Erythroblast (primary cell): Measurements from ENCODE around the gene UGT1A6.

Source experiments
- DNase-seq, 2 experiments: peaks; one replicate each; lab custom pipeline; 2025; lab: John Stamatoyannopoulos, UW
- GATA1 ChIP-seq: IDR thresholded peaks from 2 replicates; pipeline ENCODE4 v1.6.1; 2011; ENCODE audit warnings: low read depth, mild to moderate bottlenecking, control low read depth, low read length, moderate library complexity
- POLR2A ChIP-seq: IDR thresholded peaks from 2 replicates; pipeline ENCODE4 v1.6.1; 2011; ENCODE audit warnings: mild to moderate bottlenecking, low read length

The UGT1A6 gene

GRCh38 chr2:233673896-233674295 lies 18.8 kb upstream of the UGT1A6 start:
- DNase-seq, result no peak
- no peak for TF ChIP-seq POLR2A

- no peak for TF ChIP-seq GATA1
- TF ChIP-seq POLR2A, result no peak
- no peak for DNase-seq
Observed at GRCh38 chr2:233674314-233674713, 18.4 kb upstream of the UGT1A6 start.

- DNase-seq, result no peak
Observed at GRCh38 chr2:233674995-233675394, 17.7 kb upstream of the UGT1A6 start.

GRCh38 chr2:233676046-233676445 lies 16.6 kb upstream of the UGT1A6 start:
- no peak for DNase-seq
- TF ChIP-seq GATA1, result no peak
- TF ChIP-seq POLR2A, result no peak

More at GRCh38 chr2:233674995-233675394, 17.7 kb upstream of the UGT1A6 start:
- no peak for TF ChIP-seq GATA1
- no peak for TF ChIP-seq POLR2A

DNA sequence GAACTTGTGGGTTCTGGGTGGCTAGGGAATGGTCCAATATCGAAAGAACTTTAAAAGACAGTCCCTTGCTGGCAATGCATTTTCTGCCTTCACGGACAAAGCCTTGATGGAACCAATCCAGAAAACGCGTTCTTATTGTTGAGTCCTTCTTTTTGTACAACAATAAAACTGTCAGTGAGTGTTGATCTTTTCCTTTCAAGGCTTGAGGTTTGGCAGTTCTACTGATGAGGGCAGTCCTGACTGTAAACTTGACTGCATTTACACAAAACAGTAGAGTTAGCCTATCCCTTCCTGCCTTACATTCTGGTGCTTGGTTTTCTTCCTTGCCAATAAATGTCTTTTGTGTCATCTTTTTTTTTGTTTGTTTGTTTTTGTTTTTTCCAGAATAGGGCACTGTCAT lies 13.5 kb upstream of the UGT1A6 start:
- no peak for TF ChIP-seq GATA1
- no peak for DNase-seq

DNA sequence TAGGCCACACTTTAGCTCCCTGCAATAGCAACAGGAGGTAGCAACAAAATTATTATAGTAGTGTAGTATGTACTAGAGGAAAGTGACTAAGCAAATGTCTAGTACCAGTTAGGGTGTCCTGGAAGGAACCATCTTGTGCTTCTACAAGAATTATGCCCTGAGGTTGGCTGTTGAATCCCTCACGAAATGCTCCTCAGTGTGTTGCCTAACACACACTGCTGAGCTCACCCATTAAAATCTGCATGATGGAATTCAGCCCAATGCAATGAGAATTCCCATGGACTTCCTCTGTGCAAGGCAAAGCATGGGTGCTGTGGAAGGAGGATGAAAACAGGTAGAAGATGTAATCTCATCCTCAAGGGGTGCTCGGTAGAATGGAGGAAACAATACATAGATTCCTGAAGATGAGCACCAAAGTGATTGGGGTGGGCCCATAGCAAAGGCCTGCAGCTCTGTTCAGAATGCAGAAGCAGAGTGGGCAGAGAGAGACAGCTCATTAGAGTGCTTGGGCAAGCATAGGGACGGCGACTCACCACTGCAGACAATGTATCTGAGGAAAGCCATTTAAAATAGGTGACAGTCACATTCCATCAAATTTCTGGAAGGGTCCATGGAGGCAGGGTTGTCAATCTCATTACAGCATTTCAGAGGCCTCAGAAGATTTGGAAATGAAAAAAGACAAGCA lies 12.2 kb upstream of the UGT1A6 start:
- TF ChIP-seq POLR2A (no peak), GATA1 (no peak)
- DNase-seq, result no peak

DNA sequence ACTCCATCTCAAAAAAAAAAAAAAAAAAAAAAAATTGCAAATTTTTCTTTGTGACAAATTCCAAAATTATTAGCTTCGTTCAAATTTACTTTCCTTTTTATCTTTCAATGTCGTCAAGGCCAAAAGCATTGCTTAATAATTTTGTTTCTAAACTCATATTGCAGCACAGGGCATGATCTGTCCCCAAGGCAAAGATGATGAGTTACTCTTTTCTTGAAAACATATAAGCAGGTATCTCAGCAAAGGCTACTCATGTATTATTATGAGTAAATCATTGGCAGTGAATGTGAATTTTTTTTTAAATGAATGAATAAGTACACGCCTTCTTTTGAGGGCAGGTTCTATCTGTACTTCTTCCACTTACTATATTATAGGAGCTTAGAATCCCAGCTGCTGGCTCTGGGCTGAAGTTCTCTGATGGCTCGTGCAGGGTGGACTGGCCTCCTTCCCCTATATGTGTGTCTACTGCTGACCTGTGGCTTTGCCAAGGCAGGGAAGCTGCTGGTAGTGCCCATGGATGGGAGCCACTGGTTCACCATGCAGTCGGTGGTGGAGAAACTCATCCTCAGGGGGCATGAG lies 11.1 kb upstream of the UGT1A6 start, which contains the start of gene UGT1A7:
Gene UGT1A7 (plus strand): TSS at position 381 of the 579 bp plus-strand sequence. CDS start 37 bp downstream, at position 418.
- TF ChIP-seq GATA1, result no peak
- no peak for TF ChIP-seq POLR2A
- no peak for DNase-seq

- DNase-seq, result no peak
- TF ChIP-seq GATA1 (no peak), POLR2A (no peak)
Observed at GRCh38 chr2:233684640-233685039, 8.1 kb upstream of the UGT1A6 start.

DNA sequence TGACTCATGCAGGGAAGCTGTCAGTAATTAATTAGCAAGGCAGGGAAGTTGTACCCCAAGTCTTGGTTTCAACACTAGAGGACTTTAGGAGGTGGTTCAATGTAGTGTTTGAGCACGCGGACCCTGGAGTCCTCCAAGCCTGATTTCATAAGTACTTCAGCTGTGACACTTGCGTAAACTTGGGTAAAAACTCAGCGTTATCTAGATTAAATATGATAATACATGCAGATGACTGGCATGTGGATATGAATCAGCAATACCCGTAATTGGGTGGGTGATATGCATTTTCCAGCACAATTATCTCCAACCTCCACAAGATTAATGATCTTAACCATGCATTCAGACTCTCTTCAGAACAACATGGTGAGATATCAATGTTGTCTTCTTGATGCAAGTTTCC lies 5.8 kb upstream of the UGT1A6 start:
- peak; percentile 25 to 57 for DNase-seq
- TF ChIP-seq POLR2A (no peak), GATA1 (no peak)

DNA sequence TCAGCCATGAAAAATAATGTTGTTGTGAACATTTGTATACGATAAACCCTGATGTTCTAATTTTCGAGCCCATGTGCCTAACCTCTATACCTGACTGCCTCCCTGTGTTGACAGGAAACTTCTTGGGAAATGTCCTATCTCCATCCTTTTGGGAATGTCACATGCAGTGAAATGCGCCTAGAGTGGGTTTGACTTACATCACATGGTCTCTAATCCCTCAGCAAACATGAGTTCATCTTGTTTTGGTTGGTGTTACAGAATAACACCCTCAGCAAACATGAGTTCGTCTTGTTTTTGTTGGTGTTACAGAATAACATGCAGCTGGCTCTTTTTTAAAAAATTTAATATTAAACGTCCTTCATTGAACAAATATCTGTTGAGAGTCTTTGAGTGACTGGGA lies 4.3 kb upstream of the UGT1A6 start:
- TF ChIP-seq GATA1 (no peak), POLR2A (no peak)
- no peak for DNase-seq

- no peak for DNase-seq
- TF ChIP-seq POLR2A (no peak), GATA1 (no peak)
Observed at GRCh38 chr2:233689031-233689430, 3.7 kb upstream of the UGT1A6 start.

- peak; percentile 17 to 52 for DNase-seq
- TF ChIP-seq POLR2A (no peak), GATA1 (no peak)
Observed at GRCh38 chr2:233689501-233689900, 3.2 kb upstream of the UGT1A6 start.

- no peak for TF ChIP-seq POLR2A
- TF ChIP-seq GATA1, result no peak
- no peak for DNase-seq
Observed at GRCh38 chr2:233690444-233690843, 2.2 kb upstream of the UGT1A6 start.

DNA sequence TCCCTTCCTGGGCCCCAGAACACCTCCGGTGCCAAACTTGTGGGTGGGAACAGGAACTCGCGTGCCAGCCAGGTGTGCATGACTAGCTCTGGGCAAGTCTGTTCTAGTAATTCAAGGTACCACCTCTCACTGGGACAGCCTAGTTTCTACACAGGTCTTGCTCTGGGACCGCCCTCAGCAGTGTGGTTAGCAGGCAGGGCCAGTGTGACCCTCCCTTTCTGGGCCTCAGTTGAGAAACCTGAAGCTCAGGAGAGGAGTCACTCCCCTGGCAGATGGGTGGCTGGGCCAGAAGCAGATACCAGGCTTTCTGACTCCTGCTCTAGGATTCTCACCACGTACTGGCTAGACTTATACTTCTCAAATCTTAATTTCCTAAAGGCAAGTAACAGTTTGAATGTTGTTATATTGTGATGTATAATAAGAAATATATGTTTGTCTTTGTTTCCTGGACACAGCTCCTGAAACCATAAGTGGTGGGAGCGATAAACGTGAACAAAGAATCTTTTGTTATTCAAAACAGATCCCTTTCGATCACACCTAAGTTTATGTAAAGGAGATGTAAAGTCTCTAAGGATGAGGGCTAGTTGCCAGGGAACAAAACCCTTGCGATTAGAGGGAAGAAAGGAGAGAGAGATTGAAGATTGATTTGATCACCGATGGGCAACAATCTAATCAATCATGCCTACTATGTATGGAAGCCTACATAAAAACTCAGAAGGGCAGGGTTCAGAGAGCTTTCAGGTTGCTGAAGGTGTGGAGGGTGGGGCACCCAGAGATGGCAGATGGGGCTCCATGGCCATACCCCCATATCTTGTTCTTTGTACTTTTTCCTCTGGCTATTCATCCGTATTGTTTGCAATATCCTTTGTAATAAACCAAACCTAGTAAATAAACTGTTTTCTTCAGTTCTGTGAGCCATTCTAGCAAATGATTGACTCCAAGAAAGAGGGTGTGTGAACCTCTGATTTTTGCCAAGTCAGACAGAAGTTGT lies 952 bp upstream of the UGT1A6 start:
- peak; percentile 10 to 24 for DNase-seq

GRCh38 chr2:233693963-233694362 lies 1.3 kb downstream of the UGT1A6 start:
- TF ChIP-seq GATA1 (no peak), POLR2A (no peak)
- DNase-seq, result no peak

More for the DNA sequence above, 952 bp upstream of the UGT1A6 start:
- TF ChIP-seq GATA1, result no peak
- no peak for TF ChIP-seq POLR2A
